ENCODE data around the gene CFAP74.

- no peak for TF ChIP-seq ZNF133 (tag by site-specific recombination; IDR thresholded peaks at IDR 0.05)
- TF ChIP-seq ZNF140 (tag by site-specific recombination; IDR thresholded peaks at IDR 0.05), result no peak
- TF ChIP-seq, protein P1, sequence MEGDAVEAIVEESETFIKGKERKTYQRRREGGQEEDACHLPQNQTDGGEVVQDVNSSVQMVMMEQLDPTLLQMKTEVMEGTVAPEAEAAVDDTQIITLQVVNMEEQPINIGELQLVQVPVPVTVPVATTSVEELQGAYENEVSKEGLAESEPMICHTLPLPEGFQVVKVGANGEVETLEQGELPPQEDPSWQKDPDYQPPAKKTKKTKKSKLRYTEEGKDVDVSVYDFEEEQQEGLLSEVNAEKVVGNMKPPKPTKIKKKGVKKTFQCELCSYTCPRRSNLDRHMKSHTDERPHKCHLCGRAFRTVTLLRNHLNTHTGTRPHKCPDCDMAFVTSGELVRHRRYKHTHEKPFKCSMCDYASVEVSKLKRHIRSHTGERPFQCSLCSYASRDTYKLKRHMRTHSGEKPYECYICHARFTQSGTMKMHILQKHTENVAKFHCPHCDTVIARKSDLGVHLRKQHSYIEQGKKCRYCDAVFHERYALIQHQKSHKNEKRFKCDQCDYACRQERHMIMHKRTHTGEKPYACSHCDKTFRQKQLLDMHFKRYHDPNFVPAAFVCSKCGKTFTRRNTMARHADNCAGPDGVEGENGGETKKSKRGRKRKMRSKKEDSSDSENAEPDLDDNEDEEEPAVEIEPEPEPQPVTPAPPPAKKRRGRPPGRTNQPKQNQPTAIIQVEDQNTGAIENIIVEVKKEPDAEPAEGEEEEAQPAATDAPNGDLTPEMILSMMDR (tag by site-specific recombination; IDR thresholded peaks at IDR 0.05), result no peak
- no peak for TF ChIP-seq ZBTB8A (tag by site-specific recombination; IDR thresholded peaks at IDR 0.05)
- TF ChIP-seq, protein P2, sequence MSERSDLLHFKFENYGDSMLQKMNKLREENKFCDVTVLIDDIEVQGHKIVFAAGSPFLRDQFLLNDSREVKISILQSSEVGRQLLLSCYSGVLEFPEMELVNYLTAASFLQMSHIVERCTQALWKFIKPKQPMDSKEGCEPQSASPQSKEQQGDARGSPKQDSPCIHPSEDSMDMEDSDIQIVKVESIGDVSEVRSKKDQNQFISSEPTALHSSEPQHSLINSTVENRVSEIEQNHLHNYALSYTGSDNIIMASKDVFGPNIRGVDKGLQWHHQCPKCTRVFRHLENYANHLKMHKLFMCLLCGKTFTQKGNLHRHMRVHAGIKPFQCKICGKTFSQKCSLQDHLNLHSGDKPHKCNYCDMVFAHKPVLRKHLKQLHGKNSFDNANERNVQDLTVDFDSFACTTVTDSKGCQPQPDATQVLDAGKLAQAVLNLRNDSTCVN (tag by site-specific recombination; optimal IDR thresholded peaks at IDR 0.05), result no peak
- TF ChIP-seq ZBTB17 (tag by site-specific recombination; IDR thresholded peaks at IDR 0.05), result no peak
- no peak for TF ChIP-seq ZNF426 (tag by site-specific recombination; IDR thresholded peaks at IDR 0.05)
Measured at GRCh38 chr1:1956586-1957532, 46.7 kb downstream of the CFAP74 start.
